ENCODE results near the gene CORO6. TPM values are rescaled to one million over a fixed set of nuclear protein-coding genes. Genes with fewer than 3 reads are reported as not detected.

Gene CORO6
- polyA plus RNA-seq, 3 donors: 1.3 TPM; not detected in 2

DNA sequence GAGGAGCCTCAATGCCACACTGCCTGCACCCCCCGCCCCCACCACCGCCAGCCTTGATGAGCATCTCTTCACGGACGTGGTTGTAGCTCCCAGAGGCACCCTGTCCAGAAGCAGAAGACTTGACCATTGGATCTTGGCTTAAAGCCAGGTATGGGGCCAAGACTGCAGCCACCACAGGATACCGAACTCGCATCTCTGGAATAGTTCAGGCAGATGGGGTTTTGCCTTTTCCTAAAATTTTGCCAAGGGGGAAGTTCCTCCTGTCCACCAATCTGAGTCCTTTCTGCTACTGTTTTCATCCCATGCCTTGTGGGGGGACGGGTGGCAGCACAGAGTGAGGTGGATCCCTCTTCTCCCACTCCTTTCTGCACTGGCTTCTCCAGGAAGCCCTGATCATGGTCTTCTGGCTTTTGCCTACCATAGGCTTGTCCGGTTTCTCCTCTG lies 939 bp downstream of the CORO6 start:
- peaks cover 6 to 11% of the 10 kb centered on the region in 2 donors for H3K36me3 ChIP-seq (replicated peaks in 1 of 2; ENCODE audit: control insufficient read depth in 1 of 2, insufficient read depth in 2 of 2, low read length in 2 of 2)
- H3K4me1 ChIP-seq (ENCODE audit: control insufficient read depth in 1 of 2, insufficient read depth in 2 of 2, low read length in 2 of 2): peaks cover 31 to 32% of the 10 kb centered on the region in 2 donors
- H2AFZ ChIP-seq (ENCODE audit: insufficient read depth, low read depth, low read length, poor library complexity, severe bottlenecking): no peak overlapping the region
- no peaks in the 10 kb centered on the region for H3K9me3 ChIP-seq (replicated peaks in 1 of 2; ENCODE audit: control insufficient read depth in 1 of 2, insufficient read depth in 1 of 2, low read length in 2 of 2)
- intact Hi-C loops (cut with micrococcal nuclease): no loop called here
- Mint-ChIP-seq H3K36me3 (peaks cover 12 to 13% of the 10 kb centered on the region in 2 donors), H3K27me3 (ENCODE audit: low read depth in 3 of 3) (peaks cover 31 to 71% (median 47%) of the 10 kb centered on the region in 3 donors), H3K4me3 (peak overlapping the region; percentile 78 to 83), H3K9me3 (no peaks in the 10 kb centered on the region), H3K4me1 (peaks cover 26% of the 10 kb centered on the region), H3K27ac (peak overlapping the region in 1 of 7 donors; percentile 69)
- no peak overlapping the region for H3K27ac ChIP-seq (ENCODE audit: low read depth in 1 of 2, low read length in 2 of 2)
- H4K20me1 ChIP-seq (ENCODE audit: insufficient read depth, low read length): peaks cover 52% of the 10 kb centered on the region
- peak overlapping the region in 1 of 3 experiments; percentile 72 for H3K4me3 ChIP-seq (replicated peaks in 1 of 3; ENCODE audit: low read depth in 2 of 3, low read length in 3 of 3)
- H3K4me2 ChIP-seq (replicated peaks; ENCODE audit: extremely low read depth, low read length, poor library complexity, severe bottlenecking): peak overlapping the region; percentile 81
- H3K79me2 ChIP-seq (ENCODE audit: insufficient read depth, low read length): no peaks in the 10 kb centered on the region
- DNase-seq: no peak
- H3K27me3 ChIP-seq (ENCODE audit: control insufficient read depth in 2 of 2, insufficient read depth in 2 of 2, low read length in 2 of 2): peaks cover under 1 to 60% of the 10 kb centered on the region in 2 donors
- 75% methylated on average over 5 of the region's 8 CpGs for WGBS (ENCODE audit: insufficient coverage)
- no peak overlapping the region for H3K9ac ChIP-seq (ENCODE audit: insufficient read depth, low read length, poor library complexity, severe bottlenecking)
- TF ChIP-seq, protein P1, sequence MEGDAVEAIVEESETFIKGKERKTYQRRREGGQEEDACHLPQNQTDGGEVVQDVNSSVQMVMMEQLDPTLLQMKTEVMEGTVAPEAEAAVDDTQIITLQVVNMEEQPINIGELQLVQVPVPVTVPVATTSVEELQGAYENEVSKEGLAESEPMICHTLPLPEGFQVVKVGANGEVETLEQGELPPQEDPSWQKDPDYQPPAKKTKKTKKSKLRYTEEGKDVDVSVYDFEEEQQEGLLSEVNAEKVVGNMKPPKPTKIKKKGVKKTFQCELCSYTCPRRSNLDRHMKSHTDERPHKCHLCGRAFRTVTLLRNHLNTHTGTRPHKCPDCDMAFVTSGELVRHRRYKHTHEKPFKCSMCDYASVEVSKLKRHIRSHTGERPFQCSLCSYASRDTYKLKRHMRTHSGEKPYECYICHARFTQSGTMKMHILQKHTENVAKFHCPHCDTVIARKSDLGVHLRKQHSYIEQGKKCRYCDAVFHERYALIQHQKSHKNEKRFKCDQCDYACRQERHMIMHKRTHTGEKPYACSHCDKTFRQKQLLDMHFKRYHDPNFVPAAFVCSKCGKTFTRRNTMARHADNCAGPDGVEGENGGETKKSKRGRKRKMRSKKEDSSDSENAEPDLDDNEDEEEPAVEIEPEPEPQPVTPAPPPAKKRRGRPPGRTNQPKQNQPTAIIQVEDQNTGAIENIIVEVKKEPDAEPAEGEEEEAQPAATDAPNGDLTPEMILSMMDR (IDR thresholded peaks at IDR 0.05): no peak

DNA sequence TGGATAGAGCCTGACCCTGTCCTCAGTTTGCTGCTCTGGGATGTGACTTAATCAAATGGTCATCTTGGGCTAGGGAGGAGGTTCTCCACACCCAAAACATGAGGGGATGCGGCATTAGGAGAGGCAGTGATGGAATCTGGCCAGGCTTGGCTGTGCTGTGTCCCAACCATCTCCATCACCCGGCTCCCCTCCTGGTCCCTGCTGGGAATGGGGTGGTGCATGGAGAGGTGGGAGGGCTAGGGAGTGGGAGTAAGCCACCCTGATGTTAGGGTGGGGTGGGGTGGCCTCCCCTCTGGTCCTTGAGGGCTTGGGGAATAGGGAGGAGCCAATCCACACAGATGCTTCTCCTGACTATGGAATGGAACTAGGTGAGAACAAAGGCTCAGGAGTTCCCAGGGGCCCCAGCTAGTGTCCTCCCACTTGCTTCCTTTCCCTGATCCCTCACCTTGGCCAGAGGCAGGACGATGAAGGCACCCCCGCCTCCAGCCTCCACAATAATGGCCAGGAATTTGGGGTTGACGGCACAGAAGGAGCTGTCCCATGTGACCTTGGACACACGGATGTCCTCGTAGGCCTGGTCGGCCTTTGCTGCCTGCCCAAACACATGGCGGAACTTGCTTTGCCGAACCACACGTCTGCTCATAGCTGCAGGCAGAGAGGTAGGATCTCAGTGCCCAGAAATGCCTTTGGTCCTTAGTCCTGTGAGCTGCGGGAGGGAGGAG lies 1.8 kb downstream of the CORO6 start:
- intact Hi-C loops (cut with micrococcal nuclease): no loop called here
- H3K79me2 ChIP-seq (ENCODE audit: insufficient read depth, low read length): no peaks in the 10 kb centered on the region
- no peak overlapping the region for H3K9ac ChIP-seq (ENCODE audit: insufficient read depth, low read length, poor library complexity, severe bottlenecking)
- Mint-ChIP-seq H3K27me3 (ENCODE audit: low read depth in 3 of 3) (peaks cover 39 to 80% (median 55%) of the 10 kb centered on the region in 3 donors), H3K36me3 (peaks cover 6 to 8% of the 10 kb centered on the region in 2 donors), H3K4me3 (peak overlapping the region in 1 of 2 donors; percentile 60), H3K27ac (peak overlapping the region in 1 of 7 donors; percentile 10), H3K9me3 (peaks cover 0 to 3% (median 0%) of the 10 kb centered on the region in 7 donors), H3K4me1 (peaks cover 34% of the 10 kb centered on the region)
- TF ChIP-seq, protein P1 (IDR thresholded peaks at IDR 0.05): no peak
- no peaks in the 10 kb centered on the region for H3K9me3 ChIP-seq (replicated peaks in 1 of 2; ENCODE audit: control insufficient read depth in 1 of 2, insufficient read depth in 1 of 2, low read length in 2 of 2)
- H2AFZ ChIP-seq (ENCODE audit: insufficient read depth, low read depth, low read length, poor library complexity, severe bottlenecking): no peak overlapping the region
- peaks cover 52% of the 10 kb centered on the region for H4K20me1 ChIP-seq (ENCODE audit: insufficient read depth, low read length)
- H3K4me1 ChIP-seq (ENCODE audit: control insufficient read depth in 1 of 2, insufficient read depth in 2 of 2, low read length in 2 of 2): peaks cover 39 to 40% of the 10 kb centered on the region in 2 donors
- no peak overlapping the region for H3K27ac ChIP-seq (ENCODE audit: low read depth in 1 of 2, low read length in 2 of 2)
- no peak overlapping the region for H3K4me3 ChIP-seq (replicated peaks in 1 of 3; ENCODE audit: low read depth in 2 of 3, low read length in 3 of 3)
- no peak for DNase-seq
- WGBS (ENCODE audit: insufficient coverage): 98% methylated on average over 10 of the region's 12 CpGs
- peaks cover 0 to 2% of the 10 kb centered on the region in 2 donors for H3K36me3 ChIP-seq (replicated peaks in 1 of 2; ENCODE audit: control insufficient read depth in 1 of 2, insufficient read depth in 2 of 2, low read length in 2 of 2)
- H3K27me3 ChIP-seq (ENCODE audit: control insufficient read depth in 2 of 2, insufficient read depth in 2 of 2, low read length in 2 of 2): peaks cover 7 to 68% of the 10 kb centered on the region in 2 donors
- no peak overlapping the region for H3K4me2 ChIP-seq (replicated peaks; ENCODE audit: extremely low read depth, low read length, poor library complexity, severe bottlenecking)

Data from CD14-positive monocyte (primary cell).